Right atrium auricular region (tissue), 2 donors: ENCODE measurements around the gene KRTAP10-12. TPM values are rescaled to one million over a fixed set of nuclear protein-coding genes. Genes with fewer than 3 reads are reported as not detected.

Experiments used
- DNase-seq: peaks from one replicate; pipeline ENCODE4 v3.0.0-alpha.2; 2019; ENCODE audit warnings: low spot score
- H3K27ac ChIP-seq, 2 donors: fragments of 200-600 bp; sonication (generic); 1 replicate in 1 of 2; 2 replicates in 1 of 2; pipeline ENCODE4 v1.5.1; 2016 to 2019
- H3K27me3 ChIP-seq, 2 donors: fragments of 200-600 bp; sonication (generic); one replicate each; pipeline versions ENCODE4 v1.5.1 to v1.6.0; 2017 to 2019
- H3K36me3 ChIP-seq: fragments of 200-600 bp; sonication (generic); one replicate; pipeline ENCODE4 v1.5.1; 2016
- H3K4me1 ChIP-seq, 2 donors: fragments of 200-600 bp; sonication (generic); one replicate each; pipeline versions ENCODE4 v1.5.1 to v1.6.0; 2017 to 2019
- H3K4me3 ChIP-seq, 2 donors: fragments of 200-600 bp; sonication (generic); 1 replicate in 1 of 2; 2 replicates in 1 of 2; pipeline ENCODE4 v1.5.1; 2017 to 2019; ENCODE audit warnings: mild to moderate bottlenecking in 1 of 2, moderate library complexity in 1 of 2
- H3K9me3 ChIP-seq, 2 donors: fragments of 200-600 bp; sonication (generic); one replicate each; pipeline ENCODE4 v1.5.1; 2019
- total RNA-seq, 2 donors: library from RNA; depleted of rRNA; stranded (reverse); fragments of >200 nt; gene quantifications; one replicate each; pipeline ENCODE4 v1.1.0, GENCODE V29; 2016
- TF ChIP-seq, protein P1 (sequence below), 2 donors: fragments of 200-600 bp; sonication (generic); IDR thresholded peaks; one replicate each; pipeline ENCODE4 v1.5.1; 2019; ENCODE audit warnings: antibody characterized with exemption in 2 of 2

KRTAP10-12 gene
- total RNA-seq, 2 donors from 2014 or later, result not detected

DNA sequence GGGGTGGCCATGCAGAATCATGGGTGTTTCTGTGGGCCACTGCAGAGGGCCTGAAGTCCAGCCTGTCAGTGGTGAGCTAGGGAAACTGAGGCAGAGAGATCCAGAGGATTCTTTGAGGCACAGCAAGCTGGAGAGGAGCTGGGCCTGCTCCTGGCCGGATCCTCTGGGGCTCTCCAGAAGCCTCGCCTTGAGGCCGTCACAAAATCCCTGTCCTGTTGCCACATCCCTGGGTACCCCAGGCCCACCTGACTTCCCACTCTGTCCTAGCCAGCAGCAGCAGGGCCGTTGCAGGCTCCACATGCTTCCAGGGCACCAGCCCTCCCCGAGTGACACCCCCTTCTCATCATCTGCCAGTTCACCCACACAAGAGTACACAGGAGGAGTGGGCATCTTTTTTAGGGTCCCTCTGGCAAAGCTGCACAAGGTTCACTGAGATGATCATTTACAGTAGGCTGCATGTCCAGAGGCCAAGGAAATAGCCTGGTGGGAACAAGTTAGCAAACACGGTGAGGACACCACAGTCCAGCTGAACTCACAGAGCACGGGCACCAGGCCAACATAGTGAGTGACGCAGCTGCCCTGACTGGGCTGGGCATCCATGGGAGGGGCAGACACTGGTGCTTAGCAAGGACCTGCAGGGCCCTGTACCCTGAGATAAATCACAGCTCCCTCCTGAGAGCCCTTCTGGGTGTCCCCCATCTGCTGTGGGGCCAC, 39.5 kb downstream of the KRTAP10-12 start:
- Histone ChIP-seq H3K27me3 (no peaks in the 10 kb centered on the region), H3K27ac (no peak overlapping the region), H3K4me1 (no peaks in the 10 kb centered on the region), H3K36me3 (no peaks in the 10 kb centered on the region), H3K9me3 (peaks cover 12 to 39% of the 10 kb centered on the region in 2 donors), H3K4me3 (no peak overlapping the region)
- TF ChIP-seq, protein P1, sequence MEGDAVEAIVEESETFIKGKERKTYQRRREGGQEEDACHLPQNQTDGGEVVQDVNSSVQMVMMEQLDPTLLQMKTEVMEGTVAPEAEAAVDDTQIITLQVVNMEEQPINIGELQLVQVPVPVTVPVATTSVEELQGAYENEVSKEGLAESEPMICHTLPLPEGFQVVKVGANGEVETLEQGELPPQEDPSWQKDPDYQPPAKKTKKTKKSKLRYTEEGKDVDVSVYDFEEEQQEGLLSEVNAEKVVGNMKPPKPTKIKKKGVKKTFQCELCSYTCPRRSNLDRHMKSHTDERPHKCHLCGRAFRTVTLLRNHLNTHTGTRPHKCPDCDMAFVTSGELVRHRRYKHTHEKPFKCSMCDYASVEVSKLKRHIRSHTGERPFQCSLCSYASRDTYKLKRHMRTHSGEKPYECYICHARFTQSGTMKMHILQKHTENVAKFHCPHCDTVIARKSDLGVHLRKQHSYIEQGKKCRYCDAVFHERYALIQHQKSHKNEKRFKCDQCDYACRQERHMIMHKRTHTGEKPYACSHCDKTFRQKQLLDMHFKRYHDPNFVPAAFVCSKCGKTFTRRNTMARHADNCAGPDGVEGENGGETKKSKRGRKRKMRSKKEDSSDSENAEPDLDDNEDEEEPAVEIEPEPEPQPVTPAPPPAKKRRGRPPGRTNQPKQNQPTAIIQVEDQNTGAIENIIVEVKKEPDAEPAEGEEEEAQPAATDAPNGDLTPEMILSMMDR (IDR thresholded peaks at IDR 0.05), result no peak
- no peak for DNase-seq

DNA sequence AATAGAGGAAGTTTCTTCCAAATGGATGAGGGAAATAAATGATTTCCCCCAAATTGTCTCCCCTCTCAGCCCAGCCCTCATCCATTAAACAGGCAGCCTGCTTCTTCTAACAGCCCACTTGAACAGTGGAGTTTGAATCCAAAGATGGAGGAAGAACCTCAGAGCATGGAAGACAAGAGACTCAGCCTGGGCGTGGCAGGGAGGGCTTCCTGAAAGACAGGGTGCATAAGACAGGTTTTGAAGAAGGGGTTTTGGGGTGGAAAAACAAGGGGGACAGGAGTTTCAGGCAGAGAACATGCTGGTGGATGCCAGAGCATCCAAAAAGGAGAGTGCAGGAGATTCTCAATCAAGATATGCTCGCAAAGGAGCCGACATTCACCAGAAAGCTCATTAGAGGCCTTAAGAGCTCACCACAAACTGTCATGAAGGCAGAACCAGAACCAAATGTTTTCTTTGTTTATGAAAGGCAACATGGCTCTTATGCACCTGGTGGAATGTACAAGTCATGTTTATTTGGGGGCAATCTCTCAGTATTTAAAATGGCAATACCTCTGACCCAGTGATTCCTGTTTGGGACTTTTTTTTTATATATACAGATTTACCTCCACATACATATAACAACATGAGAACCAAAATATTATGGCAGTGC, 40.9 kb downstream of the KRTAP10-12 start:
- no peak for DNase-seq
- H3K27me3 ChIP-seq, result no peaks in the 10 kb centered on the region
- no peak overlapping the region for H3K4me3 ChIP-seq
- no peak overlapping the region for H3K27ac ChIP-seq
- TF ChIP-seq, protein P1 (IDR thresholded peaks at IDR 0.05), result no peak
- peaks cover 12 to 39% of the 10 kb centered on the region in 2 donors for H3K9me3 ChIP-seq
- no peaks in the 10 kb centered on the region for H3K36me3 ChIP-seq
- H3K4me1 ChIP-seq, result no peaks in the 10 kb centered on the region

DNA sequence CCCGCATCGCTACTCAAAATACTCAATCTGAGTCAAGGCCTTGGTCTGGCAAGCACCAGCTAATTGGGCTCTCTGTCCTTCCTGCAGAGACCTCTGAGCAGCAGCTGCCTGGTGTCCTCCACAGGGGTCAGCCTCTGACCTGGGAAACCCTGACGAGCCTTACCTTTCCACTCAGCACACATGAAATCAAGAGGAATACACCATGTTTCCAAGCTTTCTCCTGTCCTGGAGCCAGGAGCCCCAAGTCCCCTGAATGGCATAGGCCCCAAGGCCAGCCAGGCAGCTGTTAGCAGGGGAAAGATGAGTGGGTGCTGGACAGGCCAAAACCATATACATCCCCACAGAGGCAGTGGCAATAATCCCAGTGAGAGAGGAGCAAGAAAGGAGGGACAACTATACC, 41.6 kb downstream of the KRTAP10-12 start:
- Histone ChIP-seq H3K36me3 (no peaks in the 10 kb centered on the region), H3K4me1 (no peaks in the 10 kb centered on the region), H3K27me3 (no peaks in the 10 kb centered on the region), H3K27ac (no peak overlapping the region), H3K4me3 (no peak overlapping the region), H3K9me3 (peaks cover 12 to 39% of the 10 kb centered on the region in 2 donors)
- TF ChIP-seq, protein P1 (IDR thresholded peaks at IDR 0.05), result no peak
- DNase-seq, result no peak

DNA sequence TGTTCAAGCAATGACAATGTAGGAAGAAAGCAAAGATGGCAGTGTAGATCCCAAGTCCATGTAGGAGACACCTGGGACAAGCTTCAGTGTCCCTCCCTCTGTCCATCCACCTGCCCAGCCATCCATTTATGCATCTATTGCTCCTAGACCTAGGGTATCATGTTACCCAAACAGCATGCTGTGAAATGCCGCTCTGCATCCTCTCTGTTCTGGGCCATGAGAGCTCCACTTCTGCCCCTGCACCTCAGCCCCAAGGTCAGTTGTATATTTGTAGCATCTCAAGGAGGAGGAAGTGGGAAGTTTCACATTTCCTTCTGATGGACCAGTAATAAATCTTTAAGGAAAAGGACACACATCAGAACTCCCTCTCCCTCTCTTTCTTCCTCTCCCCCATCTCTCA, 42.3 kb downstream of the KRTAP10-12 start:
- no peak for DNase-seq
- Histone ChIP-seq H3K4me3 (no peak overlapping the region), H3K27me3 (no peaks in the 10 kb centered on the region), H3K9me3 (peaks cover 12 to 39% of the 10 kb centered on the region in 2 donors), H3K36me3 (no peaks in the 10 kb centered on the region), H3K4me1 (no peaks in the 10 kb centered on the region), H3K27ac (no peak overlapping the region)
- TF ChIP-seq, protein P1 (IDR thresholded peaks at IDR 0.05), result no peak

DNA sequence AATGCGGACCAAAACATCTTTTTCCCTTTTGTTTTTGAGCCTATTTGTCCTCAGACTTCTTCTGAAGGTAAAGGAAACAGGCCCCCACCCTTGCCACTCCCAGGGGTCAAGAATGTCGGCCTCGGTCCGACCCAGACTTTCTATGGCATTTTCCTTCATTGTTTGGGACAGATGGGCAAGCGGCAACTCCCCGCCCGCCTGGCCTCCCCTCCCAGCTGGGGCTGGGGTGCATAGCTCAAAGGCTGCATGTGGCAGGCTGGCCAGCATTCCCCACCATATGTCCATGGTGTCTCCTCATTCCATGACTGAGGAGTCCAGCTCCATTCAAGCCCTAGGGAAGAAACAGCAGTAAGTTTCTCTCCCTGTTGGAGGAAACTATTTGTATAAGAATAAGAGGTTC, 43.8 kb downstream of the KRTAP10-12 start:
- Histone ChIP-seq H3K36me3 (no peaks in the 10 kb centered on the region), H3K27ac (no peak overlapping the region), H3K9me3 (peaks cover 12 to 39% of the 10 kb centered on the region in 2 donors), H3K4me1 (no peaks in the 10 kb centered on the region), H3K4me3 (no peak overlapping the region), H3K27me3 (no peaks in the 10 kb centered on the region)
- TF ChIP-seq, protein P1 (IDR thresholded peaks at IDR 0.05), result no peak
- DNase-seq, result no peak
